Measurements from ENCODE around the gene MARCHF3.

DNA sequence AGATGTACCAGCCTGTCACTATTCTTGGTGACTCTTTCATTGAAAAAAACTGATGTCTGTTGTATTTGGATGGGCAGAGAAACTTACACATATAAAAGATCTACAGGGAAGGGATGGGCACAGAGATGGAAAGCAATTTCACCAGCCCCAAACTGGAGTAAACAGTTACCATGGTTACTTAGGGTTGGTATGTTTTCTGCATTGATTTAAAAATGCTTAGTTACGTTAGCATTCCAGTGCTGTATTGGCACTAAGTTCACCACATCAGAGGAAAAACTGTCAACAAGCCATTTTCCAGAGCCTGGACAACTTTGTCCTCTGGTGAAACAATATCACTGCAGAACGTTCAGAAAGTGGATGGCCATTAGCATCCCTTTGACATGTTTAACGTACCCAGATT is 28.0 kb downstream of the MARCHF3 start:
- TF ChIP-seq, protein P1, sequence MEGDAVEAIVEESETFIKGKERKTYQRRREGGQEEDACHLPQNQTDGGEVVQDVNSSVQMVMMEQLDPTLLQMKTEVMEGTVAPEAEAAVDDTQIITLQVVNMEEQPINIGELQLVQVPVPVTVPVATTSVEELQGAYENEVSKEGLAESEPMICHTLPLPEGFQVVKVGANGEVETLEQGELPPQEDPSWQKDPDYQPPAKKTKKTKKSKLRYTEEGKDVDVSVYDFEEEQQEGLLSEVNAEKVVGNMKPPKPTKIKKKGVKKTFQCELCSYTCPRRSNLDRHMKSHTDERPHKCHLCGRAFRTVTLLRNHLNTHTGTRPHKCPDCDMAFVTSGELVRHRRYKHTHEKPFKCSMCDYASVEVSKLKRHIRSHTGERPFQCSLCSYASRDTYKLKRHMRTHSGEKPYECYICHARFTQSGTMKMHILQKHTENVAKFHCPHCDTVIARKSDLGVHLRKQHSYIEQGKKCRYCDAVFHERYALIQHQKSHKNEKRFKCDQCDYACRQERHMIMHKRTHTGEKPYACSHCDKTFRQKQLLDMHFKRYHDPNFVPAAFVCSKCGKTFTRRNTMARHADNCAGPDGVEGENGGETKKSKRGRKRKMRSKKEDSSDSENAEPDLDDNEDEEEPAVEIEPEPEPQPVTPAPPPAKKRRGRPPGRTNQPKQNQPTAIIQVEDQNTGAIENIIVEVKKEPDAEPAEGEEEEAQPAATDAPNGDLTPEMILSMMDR (IDR thresholded peaks at IDR 0.05 in 2 of 3, conservative IDR thresholded peaks at IDR 0.05 in 1 of 3; ENCODE audit: control insufficient read depth in 2 of 3, extremely low read depth in 1 of 3, insufficient read depth in 1 of 3, low read depth in 3 of 3, low read length in 3 of 3), result no peak
- TF ChIP-seq RAD21 (IDR thresholded peaks at IDR 0.05; ENCODE audit: insufficient read depth, low read depth, low read length), result no peak
- TF ChIP-seq, protein P2, sequence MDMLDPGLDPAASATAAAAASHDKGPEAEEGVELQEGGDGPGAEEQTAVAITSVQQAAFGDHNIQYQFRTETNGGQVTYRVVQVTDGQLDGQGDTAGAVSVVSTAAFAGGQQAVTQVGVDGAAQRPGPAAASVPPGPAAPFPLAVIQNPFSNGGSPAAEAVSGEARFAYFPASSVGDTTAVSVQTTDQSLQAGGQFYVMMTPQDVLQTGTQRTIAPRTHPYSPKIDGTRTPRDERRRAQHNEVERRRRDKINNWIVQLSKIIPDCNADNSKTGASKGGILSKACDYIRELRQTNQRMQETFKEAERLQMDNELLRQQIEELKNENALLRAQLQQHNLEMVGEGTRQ (IDR thresholded peaks at IDR 0.05; ENCODE audit: borderline replicate concordance, low read depth, low read length), result no peak
- TF ChIP-seq, protein P3, sequence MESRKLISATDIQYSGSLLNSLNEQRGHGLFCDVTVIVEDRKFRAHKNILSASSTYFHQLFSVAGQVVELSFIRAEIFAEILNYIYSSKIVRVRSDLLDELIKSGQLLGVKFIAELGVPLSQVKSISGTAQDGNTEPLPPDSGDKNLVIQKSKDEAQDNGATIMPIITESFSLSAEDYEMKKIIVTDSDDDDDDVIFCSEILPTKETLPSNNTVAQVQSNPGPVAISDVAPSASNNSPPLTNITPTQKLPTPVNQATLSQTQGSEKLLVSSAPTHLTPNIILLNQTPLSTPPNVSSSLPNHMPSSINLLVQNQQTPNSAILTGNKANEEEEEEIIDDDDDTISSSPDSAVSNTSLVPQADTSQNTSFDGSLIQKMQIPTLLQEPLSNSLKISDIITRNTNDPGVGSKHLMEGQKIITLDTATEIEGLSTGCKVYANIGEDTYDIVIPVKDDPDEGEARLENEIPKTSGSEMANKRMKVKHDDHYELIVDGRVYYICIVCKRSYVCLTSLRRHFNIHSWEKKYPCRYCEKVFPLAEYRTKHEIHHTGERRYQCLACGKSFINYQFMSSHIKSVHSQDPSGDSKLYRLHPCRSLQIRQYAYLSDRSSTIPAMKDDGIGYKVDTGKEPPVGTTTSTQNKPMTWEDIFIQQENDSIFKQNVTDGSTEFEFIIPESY (IDR thresholded peaks at IDR 0.05), result no peak
- TF ChIP-seq CREB1 (IDR thresholded peaks at IDR 0.05; ENCODE audit: low read depth), result no peak
- TF ChIP-seq, protein P4, sequence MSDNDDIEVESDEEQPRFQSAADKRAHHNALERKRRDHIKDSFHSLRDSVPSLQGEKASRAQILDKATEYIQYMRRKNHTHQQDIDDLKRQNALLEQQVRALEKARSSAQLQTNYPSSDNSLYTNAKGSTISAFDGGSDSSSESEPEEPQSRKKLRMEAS (IDR thresholded peaks at IDR 0.05; ENCODE audit: low read depth, low read length), result no peak
- no peak for TF ChIP-seq POLR2AphosphoS5 (IDR thresholded peaks at IDR 0.05; ENCODE audit: low read length)
- no peak for TF ChIP-seq EZH2 (IDR thresholded peaks at IDR 0.05; ENCODE audit: borderline replicate concordance, control insufficient read depth, low read depth, low read length)
- TF ChIP-seq, protein P5, sequence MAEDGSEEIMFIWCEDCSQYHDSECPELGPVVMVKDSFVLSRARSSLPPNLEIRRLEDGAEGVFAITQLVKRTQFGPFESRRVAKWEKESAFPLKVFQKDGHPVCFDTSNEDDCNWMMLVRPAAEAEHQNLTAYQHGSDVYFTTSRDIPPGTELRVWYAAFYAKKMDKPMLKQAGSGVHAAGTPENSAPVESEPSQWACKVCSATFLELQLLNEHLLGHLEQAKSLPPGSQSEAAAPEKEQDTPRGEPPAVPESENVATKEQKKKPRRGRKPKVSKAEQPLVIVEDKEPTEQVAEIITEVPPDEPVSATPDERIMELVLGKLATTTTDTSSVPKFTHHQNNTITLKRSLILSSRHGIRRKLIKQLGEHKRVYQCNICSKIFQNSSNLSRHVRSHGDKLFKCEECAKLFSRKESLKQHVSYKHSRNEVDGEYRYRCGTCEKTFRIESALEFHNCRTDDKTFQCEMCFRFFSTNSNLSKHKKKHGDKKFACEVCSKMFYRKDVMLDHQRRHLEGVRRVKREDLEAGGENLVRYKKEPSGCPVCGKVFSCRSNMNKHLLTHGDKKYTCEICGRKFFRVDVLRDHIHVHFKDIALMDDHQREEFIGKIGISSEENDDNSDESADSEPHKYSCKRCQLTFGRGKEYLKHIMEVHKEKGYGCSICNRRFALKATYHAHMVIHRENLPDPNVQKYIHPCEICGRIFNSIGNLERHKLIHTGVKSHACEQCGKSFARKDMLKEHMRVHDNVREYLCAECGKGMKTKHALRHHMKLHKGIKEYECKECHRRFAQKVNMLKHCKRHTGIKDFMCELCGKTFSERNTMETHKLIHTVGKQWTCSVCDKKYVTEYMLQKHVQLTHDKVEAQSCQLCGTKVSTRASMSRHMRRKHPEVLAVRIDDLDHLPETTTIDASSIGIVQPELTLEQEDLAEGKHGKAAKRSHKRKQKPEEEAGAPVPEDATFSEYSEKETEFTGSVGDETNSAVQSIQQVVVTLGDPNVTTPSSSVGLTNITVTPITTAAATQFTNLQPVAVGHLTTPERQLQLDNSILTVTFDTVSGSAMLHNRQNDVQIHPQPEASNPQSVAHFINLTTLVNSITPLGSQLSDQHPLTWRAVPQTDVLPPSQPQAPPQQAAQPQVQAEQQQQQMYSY (CRISPR knock-in tag; IDR thresholded peaks at IDR 0.05), result no peak
- TF ChIP-seq IRF4 (IDR thresholded peaks at IDR 0.05; ENCODE audit: low read depth, low read length), result no peak

Data from GM12878 (cell line).